Thymus (tissue), 11 donors: ENCODE measurements around the gene MUC6. TPM values are rescaled to one million over a fixed set of nuclear protein-coding genes. Genes with fewer than 3 reads are reported as not detected.

Experiments used
- DNase-seq, 9 donors: peaks; one replicate each; pipeline ENCODE4 v3.0.0-alpha.2; 2013; ENCODE audit warnings: low spot score in 9 of 9, low read depth in 6 of 9, missing footprints in 1 of 9
- H3K27ac ChIP-seq, 2 donors: one replicate each; pipeline ENCODE4 v1.5.1; 2013; ENCODE audit warnings: control low read depth in 1 of 2, low read depth in 1 of 2, low read length in 1 of 2, mild to moderate bottlenecking in 1 of 2, moderate library complexity in 1 of 2
- H3K27me3 ChIP-seq, 2 donors: one replicate each; pipeline ENCODE4 v1.5.1; 2013; ENCODE audit warnings: low read length in 1 of 2; ENCODE audit not compliant: control insufficient read depth in 2 of 2, insufficient read depth in 1 of 2
- H3K36me3 ChIP-seq, 2 donors: one replicate each; pipeline ENCODE4 v1.5.1; 2013; ENCODE audit warnings: low read length in 1 of 2, mild to moderate bottlenecking in 1 of 2, moderate library complexity in 1 of 2; ENCODE audit not compliant: control insufficient read depth in 2 of 2, insufficient read depth in 2 of 2
- H3K4me1 ChIP-seq, 2 donors: one replicate each; pipeline ENCODE4 v1.5.1; 2013; ENCODE audit warnings: low read length in 2 of 2; ENCODE audit not compliant: control insufficient read depth in 2 of 2, insufficient read depth in 2 of 2
- H3K4me3 ChIP-seq, 2 donors: one replicate each; pipeline ENCODE4 v1.5.1; 2013; ENCODE audit warnings: low read length in 2 of 2, control low read depth in 1 of 2, mild to moderate bottlenecking in 1 of 2
- H3K9me3 ChIP-seq, 2 donors: one replicate each; pipeline ENCODE4 v1.5.1; 2013; ENCODE audit warnings: low read length in 1 of 2, mild to moderate bottlenecking in 1 of 2; ENCODE audit not compliant: control insufficient read depth in 2 of 2, insufficient read depth in 1 of 2
- WGBS: extraction: QIAGEN DNeasy Blood & Tissue Kit; methylation state at CpG from one replicate; pipeline ENCODE4 v1.1.7; 2013; 5-methylcytosine and 5-hydroxymethylcytosine counted together
- polyA plus RNA-seq: library from polyadenylated mRNA; stranded (reverse); fragments of 200-250 nt; gene quantifications from one replicate; pipeline ENCODE4 v1.2.3, GENCODE V29; 2013
- total RNA-seq: library from RNA; stranded (reverse); fragments of 120-200 nt; gene quantifications from one replicate; pipeline ENCODE4 v1.2.4, GENCODE V29; 2013
- donor health status: healthy.

Gene MUC6
- total and polyA plus RNA-seq, 2 donors: 0.16 to 0.19 TPM

GRCh38 chr11:999009-999408 lies 37.5 kb downstream of the MUC6 start:
- Histone ChIP-seq H3K9me3 (no peaks in the 10 kb centered on the region), H3K4me1 (peaks cover 0 to 3% of the 10 kb centered on the region in 2 donors), H3K27ac (no peak overlapping the region), H3K27me3 (no peaks in the 10 kb centered on the region), H3K36me3 (peaks cover 67 to 74% of the 10 kb centered on the region in 2 donors), H3K4me3 (no peak overlapping the region)
- no peak for DNase-seq
- 98% methylated on average over 10 of the region's 10 CpGs for WGBS

GRCh38 chr11:997907-998306 lies 38.6 kb downstream of the MUC6 start:
- DNase-seq: no peak
- H3K27me3 ChIP-seq: no peaks in the 10 kb centered on the region
- H3K36me3 ChIP-seq: peaks cover 63 to 76% of the 10 kb centered on the region in 2 donors
- no peak overlapping the region for H3K4me3 ChIP-seq
- WGBS: 97% methylated on average over 14 of the region's 14 CpGs
- H3K27ac ChIP-seq: no peak overlapping the region
- no peaks in the 10 kb centered on the region for H3K9me3 ChIP-seq
- peaks cover 0 to 3% of the 10 kb centered on the region in 2 donors for H3K4me1 ChIP-seq

GRCh38 chr11:996681-997080 lies 39.8 kb downstream of the MUC6 start:
- H3K27me3 ChIP-seq: no peaks in the 10 kb centered on the region
- DNase-seq: no peak
- 98% methylated on average over 10 of the region's 10 CpGs for WGBS
- H3K4me3 ChIP-seq: no peak overlapping the region
- H3K27ac ChIP-seq: no peak overlapping the region
- H3K36me3 ChIP-seq: peaks cover 63 to 76% of the 10 kb centered on the region in 2 donors
- H3K9me3 ChIP-seq: no peaks in the 10 kb centered on the region
- H3K4me1 ChIP-seq: peaks cover 0 to 3% of the 10 kb centered on the region in 2 donors

GRCh38 chr11:995752-996420 lies 40.6 kb downstream of the MUC6 start:
- DNase-seq: no peak

GRCh38 chr11:995044-995751 lies 41.3 kb downstream of the MUC6 start:
- Histone ChIP-seq H3K27ac (no peak overlapping the region), H3K9me3 (no peaks in the 10 kb centered on the region), H3K27me3 (no peaks in the 10 kb centered on the region), H3K36me3 (peaks cover 55 to 75% of the 10 kb centered on the region in 2 donors), H3K4me3 (no peak overlapping the region), H3K4me1 (no peaks in the 10 kb centered on the region)
- WGBS: 96% methylated on average over 16 of the region's 16 CpGs
- no peak for DNase-seq

More at GRCh38 chr11:995752-996420, 40.6 kb downstream of the MUC6 start:
- H3K9me3 ChIP-seq: no peaks in the 10 kb centered on the region
- H3K4me3 ChIP-seq: no peak overlapping the region
- H3K27me3 ChIP-seq: no peaks in the 10 kb centered on the region
- H3K4me1 ChIP-seq: no peaks in the 10 kb centered on the region
- H3K27ac ChIP-seq: no peak overlapping the region
- peaks cover 61 to 75% of the 10 kb centered on the region in 2 donors for H3K36me3 ChIP-seq
- 95% methylated on average over 22 of the region's 22 CpGs for WGBS

GRCh38 chr11:993632-994167 lies 42.8 kb downstream of the MUC6 start:
- no peaks in the 10 kb centered on the region for H3K27me3 ChIP-seq
- no peak for DNase-seq
- H3K9me3 ChIP-seq: no peaks in the 10 kb centered on the region
- 98% methylated on average over 35 of the region's 35 CpGs for WGBS
- no peak overlapping the region for H3K27ac ChIP-seq
- peaks cover 58 to 82% of the 10 kb centered on the region in 2 donors for H3K36me3 ChIP-seq
- H3K4me3 ChIP-seq: no peak overlapping the region
- H3K4me1 ChIP-seq: no peaks in the 10 kb centered on the region

- Histone ChIP-seq H3K4me1 (no peaks in the 10 kb centered on the region), H3K4me3 (no peak overlapping the region), H3K36me3 (peaks cover 69 to 93% of the 10 kb centered on the region in 2 donors), H3K27me3 (no peaks in the 10 kb centered on the region), H3K9me3 (no peaks in the 10 kb centered on the region), H3K27ac (no peak overlapping the region)
- 97% methylated on average over 16 of the region's 16 CpGs for WGBS
- no peak for DNase-seq
Observed at GRCh38 chr11:992577-992976, 43.9 kb downstream of the MUC6 start.

- no peaks in the 10 kb centered on the region for H3K4me1 ChIP-seq
- 91% methylated on average over 24 of the region's 24 CpGs for WGBS
Observed at GRCh38 chr11:991711-992307, 44.7 kb downstream of the MUC6 start.

GRCh38 chr11:991034-991433 lies 45.5 kb downstream of the MUC6 start:
- peaks cover 64 to 97% of the 10 kb centered on the region in 2 donors for H3K36me3 ChIP-seq
- H3K4me3 ChIP-seq: no peak overlapping the region
- no peak overlapping the region for H3K27ac ChIP-seq
- no peaks in the 10 kb centered on the region for H3K9me3 ChIP-seq
- H3K4me1 ChIP-seq: no peaks in the 10 kb centered on the region
- no peaks in the 10 kb centered on the region for H3K27me3 ChIP-seq
- DNase-seq: no peak
- WGBS: 93% methylated on average over 12 of the region's 12 CpGs

More at GRCh38 chr11:991711-992307, 44.7 kb downstream of the MUC6 start:
- Histone ChIP-seq H3K27ac (no peak overlapping the region), H3K4me3 (no peak overlapping the region), H3K9me3 (no peaks in the 10 kb centered on the region), H3K27me3 (no peaks in the 10 kb centered on the region), H3K36me3 (peaks cover 64 to 97% of the 10 kb centered on the region in 2 donors)
- DNase-seq: no peak
